ENCODE data around the gene HLA-G. TPM values are rescaled to one million over a fixed set of nuclear protein-coding genes. Genes with fewer than 3 reads are reported as not detected.
"Not testable (repeated sequence)": the region's sequence is repeated elsewhere in the genome, so short reads cannot be mapped to it uniquely, and the experiment has no call there.

Gene HLA-G
- total RNA-seq = 0.63 TPM

DNA sequence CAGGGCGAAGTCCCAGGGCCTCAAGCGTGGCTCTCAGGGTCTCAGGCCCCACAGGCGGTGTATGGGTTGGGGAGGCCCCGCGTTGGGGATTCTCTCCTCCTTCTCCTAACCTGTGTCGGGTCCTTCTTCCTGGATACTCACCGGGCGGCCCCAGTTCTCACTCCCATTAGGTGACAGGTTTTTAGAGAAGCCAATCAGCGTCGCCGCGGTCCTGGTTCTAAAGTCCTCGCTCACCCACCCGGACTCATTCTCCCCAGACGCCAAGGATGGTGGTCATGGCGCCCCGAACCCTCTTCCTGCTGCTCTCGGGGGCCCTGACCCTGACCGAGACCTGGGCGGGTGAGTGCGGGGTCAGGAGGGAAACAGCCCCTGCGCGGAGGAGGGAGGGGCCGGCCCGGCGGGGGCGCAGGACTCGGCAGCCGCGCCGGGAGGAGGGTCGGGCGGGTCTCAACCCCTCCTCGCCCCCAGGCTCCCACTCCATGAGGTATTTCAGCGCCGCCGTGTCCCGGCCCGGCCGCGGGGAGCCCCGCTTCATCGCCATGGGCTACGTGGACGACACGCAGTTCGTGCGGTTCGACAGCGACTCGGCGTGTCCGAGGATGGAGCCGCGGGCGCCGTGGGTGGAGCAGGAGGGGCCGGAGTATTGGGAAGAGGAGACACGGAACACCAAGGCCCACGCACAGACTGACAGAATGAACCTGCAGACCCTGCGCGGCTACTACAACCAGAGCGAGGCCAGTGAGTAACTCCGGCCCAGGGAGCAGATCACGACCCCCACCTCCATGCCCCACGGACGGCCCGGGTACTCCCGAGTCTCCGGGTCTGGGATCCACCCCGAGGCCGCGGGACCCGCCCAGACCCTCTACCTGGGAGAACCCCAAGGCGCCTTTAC, at the start of gene HLA-G:
TSS of gene HLA-G (plus strand) at position 247 of the 892 bp plus-strand sequence. CDS start at position 267, 20 bp downstream.
- H3K27me3 ChIP-seq (ENCODE audit: insufficient read depth, low read length) = peaks cover 54% of the 10 kb centered on the region
- H3K4me1 ChIP-seq (ENCODE audit: insufficient read depth, low read length) = peaks cover 10% of the 10 kb centered on the region
- H3K9me3 ChIP-seq (ENCODE audit: low read depth, low read length) = no peaks in the 10 kb centered on the region
- peak within 1 kb of the TSS; percentile 33 for H3K4me3 ChIP-seq (ENCODE audit: low read length)

DNA sequence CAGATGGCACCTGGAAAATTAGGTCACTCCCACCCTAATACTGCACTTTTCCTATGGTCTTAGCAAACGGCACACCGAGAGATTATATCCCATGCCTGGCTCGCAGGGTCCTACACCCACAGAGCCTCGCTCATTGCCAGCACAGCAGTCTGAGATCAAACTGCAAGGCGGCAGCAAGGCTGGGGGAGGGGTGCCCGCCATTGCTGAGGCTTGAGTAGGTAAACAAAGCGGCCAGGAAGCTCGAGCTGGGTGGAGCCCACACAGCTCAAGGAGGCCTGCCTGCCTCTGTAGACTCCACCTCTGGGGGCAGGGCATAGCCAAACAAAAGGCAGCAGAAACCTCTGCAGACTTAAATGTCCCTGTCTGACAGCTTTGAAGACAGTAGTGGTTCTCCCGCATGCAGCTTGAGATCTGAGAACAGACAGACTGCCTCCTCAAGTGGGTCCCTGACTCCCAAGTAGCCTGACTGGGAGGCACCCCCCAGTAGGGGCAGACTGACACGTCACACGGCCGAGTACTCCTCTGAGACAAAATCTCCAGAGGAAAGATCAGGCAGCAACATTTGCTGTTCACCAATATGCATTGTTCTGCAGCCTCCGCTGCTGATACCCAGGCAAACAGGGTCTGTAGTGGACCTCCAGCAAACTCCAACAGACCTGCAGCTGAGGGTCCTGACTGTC, 47.5 kb upstream of the HLA-G start:
- H3K4me1 ChIP-seq (ENCODE audit: insufficient read depth, low read length); H3K9me3 ChIP-seq (ENCODE audit: low read depth, low read length): not testable (repeated sequence)

DNA sequence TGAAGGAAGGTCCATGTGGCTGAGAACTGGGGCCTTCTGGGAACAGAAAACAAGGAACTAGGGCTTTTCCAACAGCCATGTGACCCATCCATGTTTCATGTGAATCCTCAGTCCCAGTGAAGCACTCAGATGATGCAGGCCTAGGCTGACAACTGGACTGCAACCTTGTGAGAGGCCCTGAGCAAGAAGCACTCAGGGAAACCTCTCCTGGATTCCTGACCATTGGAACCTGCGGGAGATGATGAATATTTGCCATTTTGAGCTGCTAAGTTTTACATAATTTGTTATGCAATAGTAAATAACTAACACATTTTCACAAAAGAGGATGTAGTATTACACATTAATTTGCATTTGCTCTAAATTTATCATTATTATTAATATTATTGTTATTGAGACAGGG, 38.4 kb upstream of the HLA-G start:
- Histone ChIP-seq H3K4me3 (ENCODE audit: low read length) (no peak overlapping the region), H3K9me3 (ENCODE audit: low read depth, low read length) (no peaks in the 10 kb centered on the region), H3K4me1 (ENCODE audit: insufficient read depth, low read length) (peaks cover 11% of the 10 kb centered on the region), H3K27me3 (ENCODE audit: insufficient read depth, low read length) (peaks cover 45% of the 10 kb centered on the region)

More for the DNA sequence above, 47.5 kb upstream of the HLA-G start:
- H3K27me3 ChIP-seq (ENCODE audit: insufficient read depth, low read length) = peaks cover 13% of the 10 kb centered on the region
- H3K4me3 ChIP-seq (ENCODE audit: low read length) = not testable (repeated sequence)

DNA sequence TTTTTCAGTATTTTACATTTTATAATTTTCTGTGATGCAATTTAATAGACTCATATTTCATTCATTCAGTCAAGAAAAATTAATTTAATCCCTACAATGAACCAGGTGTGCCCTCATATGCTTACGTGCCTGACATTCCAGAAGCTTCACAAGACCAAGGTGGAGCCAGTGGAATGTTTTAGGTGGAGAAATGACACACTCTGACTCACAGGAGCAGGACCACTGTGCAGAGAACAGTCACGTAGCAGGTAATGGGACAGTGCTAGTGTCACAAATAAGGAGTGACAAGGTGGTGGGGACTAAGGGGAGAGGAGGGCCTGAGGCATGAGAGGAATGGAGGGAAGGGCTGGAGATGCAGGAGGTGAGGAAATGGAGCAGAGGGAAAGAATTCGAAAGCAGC, 37.0 kb upstream of the HLA-G start:
- H3K4me1 ChIP-seq (ENCODE audit: insufficient read depth, low read length) = peaks cover 11% of the 10 kb centered on the region
- H3K4me3 ChIP-seq (ENCODE audit: low read length) = no peak overlapping the region
- no peaks in the 10 kb centered on the region for H3K9me3 ChIP-seq (ENCODE audit: low read depth, low read length)
- peaks cover 55% of the 10 kb centered on the region for H3K27me3 ChIP-seq (ENCODE audit: insufficient read depth, low read length)

DNA sequence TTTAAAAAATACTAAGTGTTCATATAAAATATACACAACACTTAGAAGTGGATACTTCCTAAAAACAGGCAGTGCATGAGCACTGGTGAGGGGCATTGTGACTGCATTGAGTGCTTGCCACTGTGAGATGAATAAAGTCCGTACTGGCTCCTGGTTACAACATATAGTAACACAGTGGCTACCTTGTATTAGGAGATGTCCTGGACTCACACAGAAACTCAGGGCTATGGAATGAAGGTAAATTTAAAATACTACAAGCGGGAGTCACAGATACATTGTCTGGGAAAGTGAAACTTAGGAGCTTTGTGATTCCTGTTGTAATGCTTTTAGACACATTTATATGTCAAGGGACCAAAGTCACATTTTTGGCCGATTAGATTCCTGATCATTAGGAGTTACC, 36.5 kb upstream of the HLA-G start:
- Histone ChIP-seq H3K9me3 (ENCODE audit: low read depth, low read length) (no peaks in the 10 kb centered on the region), H3K4me3 (ENCODE audit: low read length) (no peak overlapping the region), H3K4me1 (ENCODE audit: insufficient read depth, low read length) (peaks cover 11% of the 10 kb centered on the region), H3K27me3 (ENCODE audit: insufficient read depth, low read length) (peaks cover 58% of the 10 kb centered on the region)

DNA sequence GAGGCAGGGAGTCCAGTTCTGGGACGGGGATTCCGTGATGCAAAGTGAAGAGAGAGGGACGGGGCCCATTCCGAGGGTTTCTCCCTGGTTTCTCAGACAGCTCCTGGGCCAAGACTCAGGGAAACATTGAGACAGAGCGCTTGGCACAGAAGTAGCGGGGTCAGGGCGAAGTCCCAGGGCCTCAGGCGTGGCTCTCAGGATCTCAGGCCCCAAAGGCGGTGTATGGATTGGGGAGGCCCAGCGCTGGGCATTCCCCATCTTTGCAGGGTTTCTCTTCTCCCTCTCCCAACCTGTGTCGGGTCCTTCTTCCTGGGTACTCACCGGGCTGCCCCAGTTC, 35.9 kb upstream of the HLA-G start:
- peaks cover 11% of the 10 kb centered on the region for H3K4me1 ChIP-seq (ENCODE audit: insufficient read depth, low read length)
- peaks cover 57% of the 10 kb centered on the region for H3K27me3 ChIP-seq (ENCODE audit: insufficient read depth, low read length)
- H3K4me3 ChIP-seq (ENCODE audit: low read length) = no peak overlapping the region
- no peaks in the 10 kb centered on the region for H3K9me3 ChIP-seq (ENCODE audit: low read depth, low read length)

DNA sequence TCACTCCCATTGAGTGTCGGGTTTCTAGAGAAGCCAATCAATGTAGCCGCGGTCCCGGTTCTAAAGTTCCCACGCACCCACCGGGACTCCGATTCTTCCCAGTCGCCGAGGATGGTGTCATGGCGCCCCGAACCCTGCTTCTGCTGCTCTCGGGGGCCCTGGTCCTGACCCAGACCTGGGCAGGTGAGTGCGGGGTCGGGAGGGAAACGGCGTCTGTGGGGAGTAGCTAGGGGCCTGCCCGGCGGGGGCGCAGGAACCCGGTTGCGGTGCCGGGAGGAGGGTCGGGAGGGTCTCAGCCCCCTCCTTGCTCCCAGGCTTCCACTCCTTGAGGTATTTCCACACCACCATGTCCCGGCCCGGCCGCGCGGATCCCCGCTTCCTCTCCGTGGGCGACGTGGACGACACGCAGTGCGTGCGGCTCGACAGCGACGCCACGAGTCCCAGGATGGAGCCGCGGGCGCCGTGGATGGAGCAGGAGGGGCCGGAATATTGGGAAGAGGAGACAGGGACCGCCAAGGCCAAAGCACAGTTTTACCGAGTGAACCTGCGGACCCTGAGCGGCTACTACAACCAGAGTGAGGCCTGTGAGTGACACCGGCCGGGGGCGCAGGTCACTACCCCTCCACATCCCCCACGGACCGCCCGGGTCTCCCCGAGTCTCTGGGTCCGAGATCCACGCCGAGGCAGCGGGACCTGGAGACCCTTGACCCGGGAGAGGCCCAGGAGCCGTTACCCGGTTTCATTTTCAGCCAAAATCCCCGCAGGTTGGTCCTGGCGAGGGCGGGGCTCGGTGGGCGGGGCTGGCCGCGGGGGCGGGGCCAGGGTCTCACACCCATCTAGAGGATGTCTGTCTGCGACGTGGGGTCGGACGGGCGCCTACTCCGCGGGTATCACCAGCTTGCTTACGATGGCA, 35.2 kb upstream of the HLA-G start:
- Histone ChIP-seq H3K27me3 (ENCODE audit: insufficient read depth, low read length) (peaks cover 61% of the 10 kb centered on the region), H3K4me1 (ENCODE audit: insufficient read depth, low read length) (peaks cover 11% of the 10 kb centered on the region), H3K4me3 (ENCODE audit: low read length) (peak overlapping the region; percentile 50), H3K9me3 (ENCODE audit: low read depth, low read length) (no peaks in the 10 kb centered on the region)

DNA sequence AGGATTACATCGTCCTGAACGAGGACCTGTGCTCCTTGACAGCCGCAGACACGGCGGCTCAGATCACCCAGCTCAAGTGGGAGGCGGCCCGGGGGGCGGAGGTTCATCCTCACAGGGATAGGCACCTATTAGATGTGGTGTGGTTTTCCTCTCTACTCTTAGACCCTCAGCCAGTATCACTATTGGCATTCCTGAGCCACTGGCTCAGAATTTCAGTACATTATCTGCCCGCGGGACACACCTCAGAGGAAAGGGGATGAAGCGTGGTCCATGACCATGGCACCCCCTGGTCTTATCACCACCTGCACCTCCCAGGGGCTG, 34.6 kb upstream of the HLA-G start:
- Histone ChIP-seq H3K4me3 (ENCODE audit: low read length) (no peak overlapping the region), H3K9me3 (ENCODE audit: low read depth, low read length) (no peaks in the 10 kb centered on the region), H3K4me1 (ENCODE audit: insufficient read depth, low read length) (peaks cover 11% of the 10 kb centered on the region), H3K27me3 (ENCODE audit: insufficient read depth, low read length) (peaks cover 60% of the 10 kb centered on the region)

DNA sequence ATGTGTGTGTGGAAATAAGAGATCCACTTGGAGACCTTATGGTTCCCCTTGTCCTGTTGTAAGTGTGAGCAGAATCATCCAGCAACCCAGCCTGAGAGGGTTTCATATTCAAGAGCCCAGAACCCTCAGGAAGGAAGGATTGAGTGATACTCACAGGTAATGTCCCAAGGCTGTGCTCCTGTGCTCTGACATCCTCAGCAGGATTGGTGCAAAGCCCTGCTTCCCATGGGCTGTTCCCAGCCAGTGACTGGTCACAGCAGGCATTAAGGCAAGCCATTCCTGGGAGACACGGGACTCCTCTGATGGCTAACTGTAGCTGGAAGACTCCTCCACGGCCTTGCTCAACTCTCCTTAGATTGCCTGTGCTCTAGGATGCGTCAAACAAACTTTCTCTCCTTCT, 33.8 kb upstream of the HLA-G start:
- Histone ChIP-seq H3K9me3 (ENCODE audit: low read depth, low read length) (no peaks in the 10 kb centered on the region), H3K4me1 (ENCODE audit: insufficient read depth, low read length) (peaks cover 11% of the 10 kb centered on the region), H3K4me3 (ENCODE audit: low read length) (no peak overlapping the region), H3K27me3 (ENCODE audit: insufficient read depth, low read length) (peaks cover 60% of the 10 kb centered on the region)

DNA sequence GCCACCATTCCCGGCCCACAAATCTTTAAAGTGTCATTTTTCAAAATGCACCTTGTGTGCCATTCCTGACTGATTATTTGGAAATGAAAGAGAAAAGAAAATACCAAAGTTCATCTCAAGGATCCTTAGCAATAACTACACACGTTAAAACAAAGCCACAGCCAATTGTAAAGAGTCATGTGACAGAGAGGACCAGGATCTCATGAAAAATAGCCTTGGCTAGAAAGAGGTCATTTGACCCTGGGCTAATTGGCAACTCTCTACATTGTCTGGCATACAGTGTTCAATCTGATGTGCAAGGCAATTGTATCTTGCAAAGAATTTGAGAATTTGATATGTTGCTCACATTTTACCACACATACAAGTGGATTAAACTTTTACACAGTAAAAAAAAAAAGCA, 31.6 kb upstream of the HLA-G start:
- H3K27me3 ChIP-seq (ENCODE audit: insufficient read depth, low read length) = peaks cover 52% of the 10 kb centered on the region

DNA sequence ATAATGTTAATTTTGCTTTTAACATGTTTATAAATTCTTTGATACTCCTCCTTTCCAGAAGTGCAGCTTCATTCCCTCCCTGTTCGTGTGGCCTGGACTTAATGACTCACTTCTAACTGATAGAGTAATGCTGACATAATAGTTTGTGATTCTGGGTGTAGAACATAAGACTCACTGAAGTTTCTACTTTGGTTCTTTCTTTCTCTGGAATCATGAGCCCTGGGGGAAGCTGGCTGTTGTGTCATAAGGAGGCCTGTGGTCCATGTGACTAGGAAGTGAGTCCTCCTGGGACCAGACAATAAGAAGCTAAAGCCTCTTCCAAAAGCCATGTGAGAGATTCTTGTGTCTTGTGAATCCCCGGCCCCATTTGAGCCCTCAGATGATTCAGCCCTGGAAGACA, 30.5 kb upstream of the HLA-G start:
- Histone ChIP-seq H3K27me3 (ENCODE audit: insufficient read depth, low read length) (peaks cover 44% of the 10 kb centered on the region), H3K9me3 (ENCODE audit: low read depth, low read length) (no peaks in the 10 kb centered on the region), H3K4me1 (ENCODE audit: insufficient read depth, low read length) (peaks cover 8% of the 10 kb centered on the region), H3K4me3 (ENCODE audit: low read length) (no peak overlapping the region)

More for the DNA sequence above, 31.6 kb upstream of the HLA-G start:
- Histone ChIP-seq H3K9me3 (ENCODE audit: low read depth, low read length) (no peaks in the 10 kb centered on the region), H3K4me1 (ENCODE audit: insufficient read depth, low read length) (peaks cover 11% of the 10 kb centered on the region), H3K4me3 (ENCODE audit: low read length) (no peak overlapping the region)

DNA sequence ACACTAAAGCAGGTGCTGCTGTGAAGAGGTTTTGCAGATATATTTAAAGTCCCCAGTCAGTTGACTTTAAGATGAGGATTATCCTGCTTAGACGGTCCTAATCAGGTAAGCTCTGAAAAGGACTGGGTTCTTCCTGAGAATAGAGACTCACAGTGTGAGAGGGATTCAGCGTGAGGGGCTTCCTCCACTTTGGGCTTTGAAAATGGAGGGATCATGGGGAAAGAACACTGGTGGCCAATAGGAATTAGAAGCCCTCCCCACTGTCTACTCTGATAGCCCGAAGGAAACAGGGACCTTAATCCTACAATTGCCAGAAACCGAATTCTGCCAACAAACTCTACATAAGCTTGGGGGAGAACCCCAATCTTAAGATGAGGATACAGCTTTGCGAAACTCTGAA, 29.7 kb upstream of the HLA-G start:
- Histone ChIP-seq H3K4me1 (ENCODE audit: insufficient read depth, low read length) (peaks cover 3% of the 10 kb centered on the region), H3K27me3 (ENCODE audit: insufficient read depth, low read length) (peaks cover 39% of the 10 kb centered on the region), H3K9me3 (ENCODE audit: low read depth, low read length) (no peaks in the 10 kb centered on the region), H3K4me3 (ENCODE audit: low read length) (no peak overlapping the region)

DNA sequence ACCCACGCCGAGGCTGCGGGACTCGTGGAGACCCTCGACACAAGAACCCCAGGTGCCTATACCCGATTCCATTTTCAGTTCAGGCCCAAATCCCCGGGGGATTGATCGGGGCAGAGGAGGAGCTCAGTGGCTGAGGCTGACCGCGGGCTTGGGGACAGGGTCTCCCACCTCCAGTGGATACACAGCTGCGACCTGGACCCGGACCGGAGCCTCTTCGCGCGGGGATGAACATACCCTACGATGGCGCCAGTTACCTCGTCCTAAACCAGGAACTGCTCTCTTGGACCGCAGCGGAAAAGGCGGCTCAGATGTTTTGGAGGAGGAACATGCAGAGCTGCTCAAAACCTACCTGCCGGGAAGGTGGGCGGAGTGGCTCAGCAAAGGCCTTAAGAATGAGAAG, 27.4 kb upstream of the HLA-G start:
- Histone ChIP-seq H3K27me3 (ENCODE audit: insufficient read depth, low read length) (peaks cover 17% of the 10 kb centered on the region), H3K4me3 (ENCODE audit: low read length) (no peak overlapping the region), H3K4me1 (ENCODE audit: insufficient read depth, low read length) (no peaks in the 10 kb centered on the region), H3K9me3 (ENCODE audit: low read depth, low read length) (no peaks in the 10 kb centered on the region)

DNA sequence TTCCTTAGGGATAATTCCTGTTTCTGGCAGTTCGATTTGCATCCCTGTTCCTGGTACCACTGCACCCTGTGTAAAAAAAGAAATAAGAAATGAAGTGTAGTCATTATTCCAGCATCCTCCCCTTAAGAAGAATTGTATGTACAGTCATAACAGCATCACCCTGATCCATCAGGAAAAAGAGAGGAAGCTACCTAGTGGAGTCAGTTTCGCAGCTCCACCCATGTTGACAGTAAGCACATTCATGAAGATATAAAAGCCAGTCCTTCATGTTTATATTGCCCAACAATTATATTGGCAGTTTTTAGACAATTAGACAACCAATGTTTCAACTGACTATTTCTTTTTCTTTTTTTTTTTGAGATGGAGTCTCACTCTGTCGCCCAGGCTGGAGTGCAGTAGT, 21.2 kb upstream of the HLA-G start:
- no peaks in the 10 kb centered on the region for H3K4me1 ChIP-seq (ENCODE audit: insufficient read depth, low read length)
- H3K4me3 ChIP-seq (ENCODE audit: low read length) = no peak overlapping the region
- peaks cover 34% of the 10 kb centered on the region for H3K27me3 ChIP-seq (ENCODE audit: insufficient read depth, low read length)

DNA sequence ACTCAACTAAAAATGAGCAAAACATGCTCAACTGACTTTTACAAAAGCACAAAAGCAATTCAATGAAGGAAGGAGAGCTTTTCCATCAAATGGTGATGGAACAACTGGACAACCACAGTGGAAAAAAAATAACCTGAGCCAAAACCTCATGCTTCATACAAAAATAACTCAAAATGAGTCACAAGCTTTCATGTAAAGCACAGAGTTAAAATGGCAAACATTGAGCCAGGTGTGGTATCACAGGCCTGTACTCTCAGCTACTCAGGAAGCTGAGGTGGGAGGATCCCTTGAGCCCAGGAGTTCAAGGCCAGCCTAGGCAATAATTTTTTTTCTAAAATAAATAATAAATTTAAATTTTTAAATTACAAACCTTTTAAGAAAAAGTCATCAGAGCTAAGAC, 18.4 kb upstream of the HLA-G start:
- no peaks in the 10 kb centered on the region for H3K9me3 ChIP-seq (ENCODE audit: low read depth, low read length)
- no peaks in the 10 kb centered on the region for H3K4me1 ChIP-seq (ENCODE audit: insufficient read depth, low read length)
- H3K4me3 ChIP-seq (ENCODE audit: low read length) = no peak overlapping the region
- H3K27me3 ChIP-seq (ENCODE audit: insufficient read depth, low read length) = peaks cover 34% of the 10 kb centered on the region

More for the DNA sequence above, 21.2 kb upstream of the HLA-G start:
- no peaks in the 10 kb centered on the region for H3K9me3 ChIP-seq (ENCODE audit: low read depth, low read length)

Measured in mononuclear cell (primary cell).